Measurements from ENCODE around the gene UBTF. TPM values are rescaled to one million over a fixed set of nuclear protein-coding genes. Genes with fewer than 3 reads are reported as not detected.

UBTF gene
- total and polyA plus RNA-seq, 9 of the 15 experiments (the other 6 are each of a cell fraction or from before 2014, with no cell fraction given): 1.2 to 113 (median 83.6) TPM

DNA sequence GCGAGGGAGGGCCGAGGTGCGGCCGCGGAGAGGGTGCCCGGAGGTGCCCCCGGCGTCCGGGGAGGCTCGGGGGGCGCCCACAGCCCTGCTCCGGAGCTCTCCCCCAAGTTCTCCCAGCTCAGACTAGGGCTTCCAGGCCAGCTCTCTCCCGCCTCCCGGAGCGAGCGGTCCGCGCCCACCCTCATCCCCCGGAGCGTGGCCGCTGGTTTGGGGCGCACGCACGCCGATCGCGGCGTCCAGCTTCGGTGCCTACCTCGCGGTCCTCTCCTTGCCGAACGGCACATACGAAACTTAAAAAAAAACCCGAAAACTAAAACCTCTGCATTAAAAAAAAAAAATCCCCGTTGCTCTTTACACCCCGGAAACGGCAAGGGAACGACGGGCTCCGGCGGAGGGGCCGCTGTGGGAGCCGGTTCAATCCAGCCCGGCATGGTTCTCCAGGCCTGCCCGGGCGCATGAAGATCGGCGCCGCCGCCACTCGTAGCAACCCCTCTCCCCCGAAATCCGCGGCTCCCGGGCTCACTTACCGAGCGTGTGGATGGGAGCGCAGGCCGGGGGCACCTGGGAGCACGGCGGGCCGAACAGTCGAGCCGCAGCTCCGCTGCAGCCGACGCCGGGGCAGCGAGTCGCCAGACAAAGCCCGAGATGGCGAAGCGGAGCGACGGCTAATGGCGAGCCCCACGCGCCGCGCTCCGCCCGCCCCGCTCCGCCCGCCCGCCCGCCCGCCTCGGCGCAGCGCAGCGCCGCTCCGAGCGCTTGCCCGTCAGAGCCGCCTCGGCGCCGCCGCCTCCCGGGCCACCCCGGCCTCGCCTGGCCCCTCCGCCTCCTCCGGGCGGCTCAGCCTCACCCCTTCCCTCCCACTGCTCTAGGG lies 973 bp upstream of the UBTF start (continued):
- TF ChIP-seq ZNF263 (CRISPR knock-in tag; IDR thresholded peaks at IDR 0.05; ENCODE audit: borderline replicate concordance): peak; percentile 75
- no peak for TF ChIP-seq HCFC1 (IDR thresholded peaks at IDR 0.05; ENCODE audit: low read depth, low read length)
- TF ChIP-seq ELF4 (CRISPR knock-in tag; IDR thresholded peaks at IDR 0.05): no peak
- no peak for TF ChIP-seq MIER1 (IDR thresholded peaks at IDR 0.05; ENCODE audit: low read depth)
- no peak for TF ChIP-seq ARNT (IDR thresholded peaks at IDR 0.05)
- TF ChIP-seq RHOXF2B (CRISPR knock-in tag; conservative IDR thresholded peaks at IDR 0.05): no peak
- TF ChIP-seq NRF1 (conservative IDR thresholded peaks at IDR 0.05 in 1 of 2, IDR thresholded peaks at IDR 0.05 in 1 of 2): no peak; a peak in 1 of 4 replicates
- no peak for TF ChIP-seq BMI1 (IDR thresholded peaks at IDR 0.05; ENCODE audit: low read length)
- TF ChIP-seq RFX5 (IDR thresholded peaks at IDR 0.05; ENCODE audit: low read depth, low read length): no peak
- TF ChIP-seq, protein P1, sequence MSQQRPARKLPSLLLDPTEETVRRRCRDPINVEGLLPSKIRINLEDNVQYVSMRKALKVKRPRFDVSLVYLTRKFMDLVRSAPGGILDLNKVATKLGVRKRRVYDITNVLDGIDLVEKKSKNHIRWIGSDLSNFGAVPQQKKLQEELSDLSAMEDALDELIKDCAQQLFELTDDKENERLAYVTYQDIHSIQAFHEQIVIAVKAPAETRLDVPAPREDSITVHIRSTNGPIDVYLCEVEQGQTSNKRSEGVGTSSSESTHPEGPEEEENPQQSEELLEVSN (IDR thresholded peaks at IDR 0.05; ENCODE audit: borderline replicate concordance in 1 of 2, extremely low read depth in 1 of 2, insufficient read depth in 1 of 2, insufficient read length in 1 of 2, low read depth in 1 of 2, low read length in 1 of 2, poor library complexity in 1 of 2, severe bottlenecking in 1 of 2): no peak
- TF ChIP-seq ZNF778 (CRISPR knock-in tag; IDR thresholded peaks at IDR 0.05): no peak
- no peak for TF ChIP-seq ZNF134 (CRISPR knock-in tag; conservative IDR thresholded peaks at IDR 0.05)
- TF ChIP-seq SUPT5H (IDR thresholded peaks at IDR 0.05): peak; percentile 52
- TF ChIP-seq, protein P2, sequence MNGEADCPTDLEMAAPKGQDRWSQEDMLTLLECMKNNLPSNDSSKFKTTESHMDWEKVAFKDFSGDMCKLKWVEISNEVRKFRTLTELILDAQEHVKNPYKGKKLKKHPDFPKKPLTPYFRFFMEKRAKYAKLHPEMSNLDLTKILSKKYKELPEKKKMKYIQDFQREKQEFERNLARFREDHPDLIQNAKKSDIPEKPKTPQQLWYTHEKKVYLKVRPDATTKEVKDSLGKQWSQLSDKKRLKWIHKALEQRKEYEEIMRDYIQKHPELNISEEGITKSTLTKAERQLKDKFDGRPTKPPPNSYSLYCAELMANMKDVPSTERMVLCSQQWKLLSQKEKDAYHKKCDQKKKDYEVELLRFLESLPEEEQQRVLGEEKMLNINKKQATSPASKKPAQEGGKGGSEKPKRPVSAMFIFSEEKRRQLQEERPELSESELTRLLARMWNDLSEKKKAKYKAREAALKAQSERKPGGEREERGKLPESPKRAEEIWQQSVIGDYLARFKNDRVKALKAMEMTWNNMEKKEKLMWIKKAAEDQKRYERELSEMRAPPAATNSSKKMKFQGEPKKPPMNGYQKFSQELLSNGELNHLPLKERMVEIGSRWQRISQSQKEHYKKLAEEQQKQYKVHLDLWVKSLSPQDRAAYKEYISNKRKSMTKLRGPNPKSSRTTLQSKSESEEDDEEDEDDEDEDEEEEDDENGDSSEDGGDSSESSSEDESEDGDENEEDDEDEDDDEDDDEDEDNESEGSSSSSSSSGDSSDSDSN (IDR thresholded peaks at IDR 0.05; ENCODE audit: borderline replicate concordance in 1 of 2, low read depth in 2 of 2, low read length in 2 of 2): peak; percentile 76 to 85
- TF ChIP-seq POLR2AphosphoS2 (IDR thresholded peaks at IDR 0.05; ENCODE audit: low read length): no peak
- no peak for TF ChIP-seq ZKSCAN8 (CRISPR knock-in tag; IDR thresholded peaks at IDR 0.05)
- TF ChIP-seq, protein P3, sequence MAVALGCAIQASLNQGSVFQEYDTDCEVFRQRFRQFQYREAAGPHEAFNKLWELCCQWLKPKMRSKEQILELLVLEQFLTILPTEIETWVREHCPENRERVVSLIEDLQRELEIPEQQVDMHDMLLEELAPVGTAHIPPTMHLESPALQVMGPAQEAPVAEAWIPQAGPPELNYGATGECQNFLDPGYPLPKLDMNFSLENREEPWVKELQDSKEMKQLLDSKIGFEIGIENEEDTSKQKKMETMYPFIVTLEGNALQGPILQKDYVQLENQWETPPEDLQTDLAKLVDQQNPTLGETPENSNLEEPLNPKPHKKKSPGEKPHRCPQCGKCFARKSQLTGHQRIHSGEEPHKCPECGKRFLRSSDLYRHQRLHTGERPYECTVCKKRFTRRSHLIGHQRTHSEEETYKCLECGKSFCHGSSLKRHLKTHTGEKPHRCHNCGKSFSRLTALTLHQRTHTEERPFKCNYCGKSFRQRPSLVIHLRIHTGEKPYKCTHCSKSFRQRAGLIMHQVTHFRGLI (CRISPR knock-in tag; IDR thresholded peaks at IDR 0.05): no peak
- 0 out of 2 replicates have a peak, but pooled peaks have one; percentile 29 for TF ChIP-seq ZNF12 (CRISPR knock-in tag; IDR thresholded peaks at IDR 0.05)
- TF ChIP-seq HNRNPH1 (optimal IDR thresholded peaks at IDR 0.05; ENCODE audit: low read depth, low read length): no peak
- TF ChIP-seq, protein P4, sequence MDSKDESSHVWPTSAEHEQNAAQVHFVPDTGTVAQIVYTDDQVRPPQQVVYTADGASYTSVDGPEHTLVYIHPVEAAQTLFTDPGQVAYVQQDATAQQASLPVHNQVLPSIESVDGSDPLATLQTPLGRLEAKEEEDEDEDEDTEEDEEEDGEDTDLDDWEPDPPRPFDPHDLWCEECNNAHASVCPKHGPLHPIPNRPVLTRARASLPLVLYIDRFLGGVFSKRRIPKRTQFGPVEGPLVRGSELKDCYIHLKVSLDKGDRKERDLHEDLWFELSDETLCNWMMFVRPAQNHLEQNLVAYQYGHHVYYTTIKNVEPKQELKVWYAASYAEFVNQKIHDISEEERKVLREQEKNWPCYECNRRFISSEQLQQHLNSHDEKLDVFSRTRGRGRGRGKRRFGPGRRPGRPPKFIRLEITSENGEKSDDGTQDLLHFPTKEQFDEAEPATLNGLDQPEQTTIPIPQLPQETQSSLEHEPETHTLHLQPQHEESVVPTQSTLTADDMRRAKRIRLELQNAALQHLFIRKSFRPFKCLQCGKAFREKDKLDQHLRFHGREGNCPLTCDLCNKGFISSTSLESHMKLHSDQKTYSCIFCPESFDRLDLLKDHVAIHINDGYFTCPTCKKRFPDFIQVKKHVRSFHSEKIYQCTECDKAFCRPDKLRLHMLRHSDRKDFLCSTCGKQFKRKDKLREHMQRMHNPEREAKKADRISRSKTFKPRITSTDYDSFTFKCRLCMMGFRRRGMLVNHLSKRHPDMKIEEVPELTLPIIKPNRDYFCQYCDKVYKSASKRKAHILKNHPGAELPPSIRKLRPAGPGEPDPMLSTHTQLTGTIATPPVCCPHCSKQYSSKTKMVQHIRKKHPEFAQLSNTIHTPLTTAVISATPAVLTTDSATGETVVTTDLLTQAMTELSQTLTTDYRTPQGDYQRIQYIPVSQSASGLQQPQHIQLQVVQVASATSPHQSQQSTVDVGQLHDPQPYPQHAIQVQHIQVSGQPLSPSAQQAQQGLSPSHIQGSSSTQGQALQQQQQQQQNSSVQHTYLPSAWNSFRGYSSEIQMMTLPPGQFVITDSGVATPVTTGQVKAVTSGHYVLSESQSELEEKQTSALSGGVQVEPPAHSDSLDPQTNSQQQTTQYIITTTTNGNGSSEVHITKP (IDR thresholded peaks at IDR 0.05; ENCODE audit: partially characterized antibody): no peak

Data from K562 (cell line).